GM12864 (cell line): ENCODE results near the gene MYLIP.

Experiments used
- DNase-seq: peaks from one replicate; pipeline ENCODE4 v3.0.0-alpha.2; 2011; ENCODE audit warnings: low read depth
- H3K4me3 ChIP-seq: 2 replicates; pipeline ENCODE4 v1.5.1; 2011; ENCODE audit warnings: mild to moderate bottlenecking, low read depth, low read length, control low read depth
- TF ChIP-seq, protein P1 (sequence below): IDR thresholded peaks from 2 replicates; pipeline ENCODE4 v1.5.1; 2011; ENCODE audit warnings: low read depth, mild to moderate bottlenecking, moderate library complexity, low read length, control low read depth, inconsistent platforms; ENCODE audit errors: missing control alignments

Gene MYLIP

DNA sequence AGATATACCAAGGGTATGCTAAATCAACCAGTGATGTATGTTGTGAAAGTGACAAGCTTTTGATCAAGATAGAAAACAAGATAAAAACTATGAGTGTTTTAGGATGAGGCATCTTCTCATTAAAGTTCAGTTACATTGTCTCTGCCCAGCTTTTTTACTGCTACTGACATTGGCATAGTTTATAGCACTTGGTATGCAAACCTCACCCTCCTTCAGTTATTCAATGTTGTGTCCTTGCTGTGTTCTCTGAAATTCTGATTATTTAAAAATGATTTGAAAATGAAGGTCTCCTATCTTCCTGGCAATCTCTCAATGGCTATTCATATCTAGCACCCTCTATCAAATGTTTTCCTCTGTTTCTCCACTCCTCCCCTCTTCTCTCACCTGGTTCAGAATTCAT, 6.7 kb upstream of the MYLIP start:
- no peak overlapping the region for H3K4me3 ChIP-seq
- TF ChIP-seq, protein P1, sequence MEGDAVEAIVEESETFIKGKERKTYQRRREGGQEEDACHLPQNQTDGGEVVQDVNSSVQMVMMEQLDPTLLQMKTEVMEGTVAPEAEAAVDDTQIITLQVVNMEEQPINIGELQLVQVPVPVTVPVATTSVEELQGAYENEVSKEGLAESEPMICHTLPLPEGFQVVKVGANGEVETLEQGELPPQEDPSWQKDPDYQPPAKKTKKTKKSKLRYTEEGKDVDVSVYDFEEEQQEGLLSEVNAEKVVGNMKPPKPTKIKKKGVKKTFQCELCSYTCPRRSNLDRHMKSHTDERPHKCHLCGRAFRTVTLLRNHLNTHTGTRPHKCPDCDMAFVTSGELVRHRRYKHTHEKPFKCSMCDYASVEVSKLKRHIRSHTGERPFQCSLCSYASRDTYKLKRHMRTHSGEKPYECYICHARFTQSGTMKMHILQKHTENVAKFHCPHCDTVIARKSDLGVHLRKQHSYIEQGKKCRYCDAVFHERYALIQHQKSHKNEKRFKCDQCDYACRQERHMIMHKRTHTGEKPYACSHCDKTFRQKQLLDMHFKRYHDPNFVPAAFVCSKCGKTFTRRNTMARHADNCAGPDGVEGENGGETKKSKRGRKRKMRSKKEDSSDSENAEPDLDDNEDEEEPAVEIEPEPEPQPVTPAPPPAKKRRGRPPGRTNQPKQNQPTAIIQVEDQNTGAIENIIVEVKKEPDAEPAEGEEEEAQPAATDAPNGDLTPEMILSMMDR: no peak
- DNase-seq: no peak

- TF ChIP-seq, protein P1: no peak
- no peak for DNase-seq
- H3K4me3 ChIP-seq: no peak overlapping the region
Measured at GRCh38 chr6:16124198-16125180, 4.4 kb upstream of the MYLIP start.

GRCh38 chr6:16126056-16126455, 2.8 kb upstream of the MYLIP start:
- H3K4me3 ChIP-seq: no peak overlapping the region
- TF ChIP-seq, protein P1: no peak
- no peak for DNase-seq

DNA sequence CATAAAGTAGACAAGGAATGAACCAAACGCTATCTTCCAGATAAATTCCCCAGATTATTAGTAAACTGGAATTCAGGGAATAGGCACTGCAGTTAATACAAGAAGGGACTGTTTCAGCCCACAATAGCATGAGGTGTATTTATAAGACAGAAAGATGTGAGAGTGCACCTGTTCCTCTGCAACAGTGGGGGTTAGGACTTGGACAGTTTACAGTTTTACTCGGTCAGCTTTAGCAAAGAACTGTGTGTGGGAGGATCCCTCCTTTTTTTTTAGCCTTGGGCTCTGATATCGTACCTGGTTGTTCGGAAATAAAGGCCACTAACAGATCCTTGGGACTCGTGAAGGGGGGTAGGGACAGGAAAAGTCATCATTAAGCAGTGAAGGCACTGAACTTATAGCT, 2.0 kb upstream of the MYLIP start:
- DNase-seq: no peak

GRCh38 chr6:16127471-16127870, 1.4 kb upstream of the MYLIP start:
- no peak overlapping the region for H3K4me3 ChIP-seq
- TF ChIP-seq, protein P1: no peak
- no peak for DNase-seq

More for the DNA sequence above, 2.0 kb upstream of the MYLIP start:
- TF ChIP-seq, protein P1: no peak
- H3K4me3 ChIP-seq: no peak overlapping the region

- no peak for DNase-seq
- H3K4me3 ChIP-seq: peak overlapping the region; percentile 74
- TF ChIP-seq, protein P1: no peak
Measured at GRCh38 chr6:16129623-16130401, 926 bp downstream of the MYLIP start.
